A172 (cell line): Measurements from ENCODE around the gene CSTPP1. TPM values are rescaled to one million over a fixed set of nuclear protein-coding genes. Genes with fewer than 3 reads are reported as not detected.

ENCODE experiments used
- DNase-seq: peaks from one replicate; pipeline ENCODE4 v3.0.0-alpha.2; 2015; ENCODE audit warnings: low spot score
- total RNA-seq: library from RNA; depleted of rRNA; stranded (reverse); fragments of >200 nt; shearing (Covaris generic); gene quantifications from 2 replicates; pipeline ENCODE4 v1.2.3, GENCODE V29; 2014

CSTPP1 gene
- total RNA-seq, 1 experiment from 2014 or later: 51.0 TPM

- no peak for DNase-seq
Observed at GRCh38 chr11:47157805-47158204, 221.2 kb downstream of the CSTPP1 start.

GRCh38 chr11:47158242-47158641 lies 221.7 kb downstream of the CSTPP1 start:
- no peak for DNase-seq

- DNase-seq: no peak
Observed at GRCh38 chr11:47160753-47161133, 224.2 kb downstream of the CSTPP1 start.

- DNase-seq: peak; percentile 69
Observed at GRCh38 chr11:47161134-47161854, 224.7 kb downstream of the CSTPP1 start.

GRCh38 chr11:47161890-47162289 lies 225.3 kb downstream of the CSTPP1 start:
- DNase-seq: no peak

- no peak for DNase-seq
Observed at GRCh38 chr11:47162426-47162825, 225.9 kb downstream of the CSTPP1 start.

- DNase-seq: no peak
Observed at GRCh38 chr11:47163193-47163592, 226.6 kb downstream of the CSTPP1 start.

GRCh38 chr11:47163898-47164297 lies 227.3 kb downstream of the CSTPP1 start:
- DNase-seq: no peak

GRCh38 chr11:47164321-47164720 lies 227.8 kb downstream of the CSTPP1 start:
- no peak for DNase-seq

GRCh38 chr11:47165253-47165840 lies 228.8 kb downstream of the CSTPP1 start:
- DNase-seq: no peak

GRCh38 chr11:47166368-47166767 lies 229.8 kb downstream of the CSTPP1 start:
- DNase-seq: no peak

- DNase-seq: no peak
Observed at GRCh38 chr11:47171061-47171838, 234.7 kb downstream of the CSTPP1 start.

GRCh38 chr11:47171856-47172255 lies 235.3 kb downstream of the CSTPP1 start:
- DNase-seq: no peak

- no peak for DNase-seq
Observed at GRCh38 chr11:47172740-47173336, 236.3 kb downstream of the CSTPP1 start.

GRCh38 chr11:47175746-47176327 lies 239.3 kb downstream of the CSTPP1 start:
- DNase-seq: no peak

GRCh38 chr11:47176328-47177228 lies 240.0 kb downstream of the CSTPP1 start, which contains the start of gene ARFGAP2:
TSS of gene ARFGAP2 (minus strand) at chr11:47176879. CDS start at chr11:47176853, 26 bp downstream.
- DNase-seq: peak; percentile 85

GRCh38 chr11:47177229-47177845 lies 240.8 kb downstream of the CSTPP1 start:
- peak; percentile 81 for DNase-seq

- no peak for DNase-seq
Observed at GRCh38 chr11:47177846-47178245, 241.3 kb downstream of the CSTPP1 start.

GRCh38 chr11:47178316-47178715 lies 241.8 kb downstream of the CSTPP1 start:
- no peak for DNase-seq
